VCaP (cell line): Measurements from ENCODE around the gene KANSL2.

Experiments
- H3K27ac ChIP-seq: fragments of 450-650 bp; 2 replicates; pipeline ENCODE4 v1.5.1; 2017
- CTCF ChIP-seq: fragments of 450-650 bp; conservative IDR thresholded peaks from 2 replicates; pipeline ENCODE4 v1.5.1; 2017; ENCODE audit warnings: mild to moderate bottlenecking, moderate library complexity

Gene KANSL2

GRCh38 chr12:48615681-48616080 lies 66.4 kb downstream of the KANSL2 start:
- no peak for TF ChIP-seq CTCF
- H3K27ac ChIP-seq = no peak overlapping the region

GRCh38 chr12:48613321-48613720 lies 68.7 kb downstream of the KANSL2 start:
- H3K27ac ChIP-seq = no peak overlapping the region
- no peak for TF ChIP-seq CTCF
